Measurements from ENCODE around the gene CCNE1. TPM values are rescaled to one million over a fixed set of nuclear protein-coding genes. Genes with fewer than 3 reads are reported as not detected.

CCNE1 gene
- total RNA-seq, 1 experiment from 2014 or later: 40.2 TPM

DNA sequence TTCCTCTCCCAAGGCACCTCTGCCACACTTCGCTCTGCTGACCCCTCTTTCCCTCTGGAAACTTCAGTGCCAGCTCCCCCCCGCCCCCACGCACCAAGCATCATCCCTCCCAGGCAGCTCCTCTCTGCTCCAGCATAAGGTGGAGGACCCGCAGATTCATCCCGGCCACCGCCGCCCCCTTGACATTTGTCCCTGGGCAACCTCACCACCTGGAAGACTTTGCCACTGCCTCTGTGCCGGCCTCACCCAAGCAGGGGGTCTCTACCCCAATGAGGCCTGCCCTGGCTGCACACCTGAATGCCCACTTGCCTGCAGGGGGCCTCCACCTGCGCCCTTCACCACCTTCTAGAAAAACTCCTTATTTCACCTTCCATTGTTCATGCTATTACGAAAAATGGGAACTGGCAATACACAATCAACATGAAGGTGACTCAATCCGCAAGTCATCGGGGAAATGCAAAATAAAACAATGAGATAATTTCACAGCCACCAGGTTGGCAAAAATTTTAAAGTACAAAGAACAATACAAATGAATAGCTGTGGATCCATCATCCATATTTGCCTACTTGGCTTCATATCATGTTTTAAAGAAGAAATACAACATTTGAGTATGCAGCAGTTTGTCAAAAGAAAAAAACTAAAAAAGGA is 21.9 kb downstream of the CCNE1 start:
- Histone ChIP-seq H2BK15ac (ENCODE audit: low read depth, low read length) (no peak overlapping the region), H3K4me2 (ENCODE audit: insufficient read depth, insufficient read length, low read length) (no peak overlapping the region), H2BK5ac (ENCODE audit: insufficient read length, low read length) (no peak overlapping the region), H3K79me1 (ENCODE audit: insufficient read depth, low read depth, low read length, poor library complexity, severe bottlenecking) (no peaks in the 10 kb centered on the region), H2BK20ac (ENCODE audit: low read depth, low read length, poor library complexity, severe bottlenecking) (no peak overlapping the region), H3K14ac (ENCODE audit: insufficient read depth, low read length) (no peak overlapping the region), H4K8ac (replicated peaks; ENCODE audit: insufficient read length, low read depth, low read length) (no peak overlapping the region), H4K5ac (ENCODE audit: insufficient read length, low read depth, low read length) (no peak overlapping the region), H2AFZ (ENCODE audit: low read length) (no peak overlapping the region), H4K20me1 (ENCODE audit: control insufficient read depth, insufficient read depth, insufficient read length) (no peaks in the 10 kb centered on the region), H3K56ac (ENCODE audit: insufficient read length, low read depth, low read length) (no peak overlapping the region), H3T11ph (ENCODE audit: low read length) (no peak overlapping the region), H2BK12ac (ENCODE audit: insufficient read length, low read depth, low read length) (no peak overlapping the region), H3K23me2 (ENCODE audit: insufficient read length, low read depth, low read length, poor library complexity, severe bottlenecking) (no peaks in the 10 kb centered on the region), H3K79me2 (ENCODE audit: insufficient read depth, low read length) (no peaks in the 10 kb centered on the region), H3K23ac (ENCODE audit: insufficient read length, low read depth, low read length) (no peak overlapping the region), H3K27ac (ENCODE audit: insufficient read length, low read depth, low read length) (no peak overlapping the region), H3K18ac (ENCODE audit: insufficient read length, low read depth, low read length) (no peak overlapping the region), H3K9me3 (ENCODE audit: control insufficient read depth, low read depth, low read length) (no peaks in the 10 kb centered on the region), H3K27me3 (ENCODE audit: insufficient read depth, low read length) (no peaks in the 10 kb centered on the region), H3K9ac (ENCODE audit: extremely low read depth, insufficient read length, low read length) (no peak overlapping the region), H2BK120ac (ENCODE audit: low read depth, low read length, poor library complexity, severe bottlenecking) (no peak overlapping the region), H3K4me1 (ENCODE audit: insufficient read depth, low read length) (no peaks in the 10 kb centered on the region), H3K4ac (ENCODE audit: low read depth, low read length) (no peak overlapping the region), H2AK5ac (ENCODE audit: insufficient read length, low read length) (no peak overlapping the region), H4K91ac (ENCODE audit: insufficient read length, low read depth, low read length) (no peak overlapping the region)
- peaks cover 5% of the 10 kb centered on the region for H3K27me3 Mint-ChIP-seq (ENCODE audit: low read depth)
- TF ChIP-seq, protein P1, sequence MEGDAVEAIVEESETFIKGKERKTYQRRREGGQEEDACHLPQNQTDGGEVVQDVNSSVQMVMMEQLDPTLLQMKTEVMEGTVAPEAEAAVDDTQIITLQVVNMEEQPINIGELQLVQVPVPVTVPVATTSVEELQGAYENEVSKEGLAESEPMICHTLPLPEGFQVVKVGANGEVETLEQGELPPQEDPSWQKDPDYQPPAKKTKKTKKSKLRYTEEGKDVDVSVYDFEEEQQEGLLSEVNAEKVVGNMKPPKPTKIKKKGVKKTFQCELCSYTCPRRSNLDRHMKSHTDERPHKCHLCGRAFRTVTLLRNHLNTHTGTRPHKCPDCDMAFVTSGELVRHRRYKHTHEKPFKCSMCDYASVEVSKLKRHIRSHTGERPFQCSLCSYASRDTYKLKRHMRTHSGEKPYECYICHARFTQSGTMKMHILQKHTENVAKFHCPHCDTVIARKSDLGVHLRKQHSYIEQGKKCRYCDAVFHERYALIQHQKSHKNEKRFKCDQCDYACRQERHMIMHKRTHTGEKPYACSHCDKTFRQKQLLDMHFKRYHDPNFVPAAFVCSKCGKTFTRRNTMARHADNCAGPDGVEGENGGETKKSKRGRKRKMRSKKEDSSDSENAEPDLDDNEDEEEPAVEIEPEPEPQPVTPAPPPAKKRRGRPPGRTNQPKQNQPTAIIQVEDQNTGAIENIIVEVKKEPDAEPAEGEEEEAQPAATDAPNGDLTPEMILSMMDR (conservative IDR thresholded peaks at IDR 0.05): no peak
- WGBS (ENCODE audit: extremely low coverage, insufficient read length, low lambda C conversion rate): no CpG with 5 or more reads among the region's 12 CpGs
- no peaks in the 10 kb centered on the region for H3K36me3 Mint-ChIP-seq (ENCODE audit: insufficient read depth in 1 of 3, low read depth in 3 of 3)
- no peaks in the 10 kb centered on the region for H3K9me3 Mint-ChIP-seq
- no peak for DNase-seq
- H3K27ac Mint-ChIP-seq: no peak overlapping the region
- peaks cover 7 to 8% of the 10 kb centered on the region in 2 experiments for H3K4me1 Mint-ChIP-seq
- H3K4me3 Mint-ChIP-seq: no peak overlapping the region

All from H9 (cell line).